ENCODE measurements around the gene RALB. TPM values are rescaled to one million over a fixed set of nuclear protein-coding genes. Genes with fewer than 3 reads are reported as not detected.

The RALB gene
- total RNA-seq, 1 donor from 2014 or later, result 52.7 TPM

- H3K27me3 ChIP-seq (ENCODE audit: control insufficient read depth, insufficient read depth, low read length), result no peaks in the 10 kb centered on the region
- H3K36me3 ChIP-seq (ENCODE audit: control insufficient read depth, insufficient read depth, low read length), result peaks cover 3% of the 10 kb centered on the region
- DNase-seq (ENCODE audit: low read depth) (no peak), FAIRE-seq (no peak)
- H3K4me3 ChIP-seq (ENCODE audit: low read depth, low read length), result no peak overlapping the region
- no peak for TF ChIP-seq CTCF (IDR thresholded peaks at IDR 0.05; ENCODE audit: insufficient read depth, low read length, severe bottlenecking)
These were observed 23.2 kb downstream of the RALB start for GRCh38 chr2:120275617-120276400.

GRCh38 chr2:120277505-120278205 is 25.0 kb downstream of the RALB start:
- Histone ChIP-seq H3K27me3 (ENCODE audit: control insufficient read depth, insufficient read depth, low read length) (no peaks in the 10 kb centered on the region), H3K36me3 (ENCODE audit: control insufficient read depth, insufficient read depth, low read length) (peaks cover 9% of the 10 kb centered on the region), H3K4me3 (ENCODE audit: low read depth, low read length) (no peak overlapping the region)
- FAIRE-seq (no peak), DNase-seq (ENCODE audit: low read depth) (no peak)
- TF ChIP-seq CTCF (IDR thresholded peaks at IDR 0.05; ENCODE audit: insufficient read depth, low read length, severe bottlenecking), result no peak

- TF ChIP-seq CTCF (IDR thresholded peaks at IDR 0.05; ENCODE audit: insufficient read depth, low read length, severe bottlenecking), result no peak
- H3K36me3 ChIP-seq (ENCODE audit: control insufficient read depth, insufficient read depth, low read length), result peaks cover 9% of the 10 kb centered on the region
- DNase-seq (ENCODE audit: low read depth) (no peak), FAIRE-seq (no peak)
- no peak overlapping the region for H3K4me3 ChIP-seq (ENCODE audit: low read depth, low read length)
- no peaks in the 10 kb centered on the region for H3K27me3 ChIP-seq (ENCODE audit: control insufficient read depth, insufficient read depth, low read length)
These were observed 26.2 kb downstream of the RALB start for GRCh38 chr2:120278901-120279300.

- no peaks in the 10 kb centered on the region for H3K27me3 ChIP-seq (ENCODE audit: control insufficient read depth, insufficient read depth, low read length)
- no peak for FAIRE-seq
- no peak overlapping the region for H3K4me3 ChIP-seq (ENCODE audit: low read depth, low read length)
- H3K36me3 ChIP-seq (ENCODE audit: control insufficient read depth, insufficient read depth, low read length), result peaks cover 9% of the 10 kb centered on the region
- no peak for DNase-seq (ENCODE audit: low read depth)
- TF ChIP-seq CTCF (IDR thresholded peaks at IDR 0.05; ENCODE audit: insufficient read depth, low read length, severe bottlenecking), result no peak
These were observed 27.1 kb downstream of the RALB start for GRCh38 chr2:120279708-120280107.

GRCh38 chr2:120283649-120284048 is 31.0 kb downstream of the RALB start:
- no peak for FAIRE-seq
- Histone ChIP-seq H3K4me3 (ENCODE audit: low read depth, low read length) (no peak overlapping the region), H3K36me3 (ENCODE audit: control insufficient read depth, insufficient read depth, low read length) (peaks cover 12% of the 10 kb centered on the region), H3K27me3 (ENCODE audit: control insufficient read depth, insufficient read depth, low read length) (no peaks in the 10 kb centered on the region)
- DNase-seq (ENCODE audit: low read depth), result no peak
- TF ChIP-seq CTCF (IDR thresholded peaks at IDR 0.05; ENCODE audit: insufficient read depth, low read length, severe bottlenecking), result no peak
